Osteocyte (in vitro differentiated cells): Measurements from ENCODE around the gene SMURF1. TPM values are rescaled to one million over a fixed set of nuclear protein-coding genes. Genes with fewer than 3 reads are reported as not detected.

Experiments
- DNase-seq: peaks from one replicate; pipeline ENCODE4 v3.0.0; 2021; ENCODE audit warnings: mixed read lengths; ENCODE audit not compliant: unreplicated experiment; ENCODE audit errors: extremely low spot score
- H3K27ac Mint-ChIP-seq: one replicate; pipeline ENCODE4 v1.8.0; 2021; ENCODE audit warnings: mild to moderate bottlenecking, mixed read lengths; ENCODE audit not compliant: unreplicated experiment
- H3K27me3 Mint-ChIP-seq: one replicate; pipeline ENCODE4 v1.8.0; 2021; ENCODE audit warnings: mixed read lengths; ENCODE audit not compliant: unreplicated experiment
- H3K36me3 Mint-ChIP-seq: one replicate; pipeline ENCODE4 v1.8.0; 2021; ENCODE audit warnings: mixed read lengths; ENCODE audit not compliant: unreplicated experiment
- H3K4me1 Mint-ChIP-seq: one replicate; pipeline ENCODE4 v1.8.0; 2021; ENCODE audit warnings: mixed read lengths; ENCODE audit not compliant: unreplicated experiment
- H3K4me3 Mint-ChIP-seq: one replicate; pipeline ENCODE4 v1.8.0; 2021; ENCODE audit warnings: mild to moderate bottlenecking, moderate library complexity, mixed read lengths; ENCODE audit not compliant: unreplicated experiment
- H3K9me3 Mint-ChIP-seq: one replicate; pipeline ENCODE4 v1.8.0; 2021; ENCODE audit warnings: mixed read lengths; ENCODE audit not compliant: unreplicated experiment
- CTCF ChIP-seq: fragments of 200-600 bp; sonication (generic); IDR thresholded peaks from 2 replicates; pipeline ENCODE4 v1.5.0; 2021; ENCODE audit warnings: antibody characterized with exemption, mild to moderate bottlenecking, moderate library complexity
- total RNA-seq: library from RNA; stranded (reverse); gene quantifications from 2 replicates; pipeline ENCODE4 v1.2.1, GENCODE V29; 2021

Gene SMURF1
- total RNA-seq, 1 donor from 2014 or later, result 24.1 TPM

DNA sequence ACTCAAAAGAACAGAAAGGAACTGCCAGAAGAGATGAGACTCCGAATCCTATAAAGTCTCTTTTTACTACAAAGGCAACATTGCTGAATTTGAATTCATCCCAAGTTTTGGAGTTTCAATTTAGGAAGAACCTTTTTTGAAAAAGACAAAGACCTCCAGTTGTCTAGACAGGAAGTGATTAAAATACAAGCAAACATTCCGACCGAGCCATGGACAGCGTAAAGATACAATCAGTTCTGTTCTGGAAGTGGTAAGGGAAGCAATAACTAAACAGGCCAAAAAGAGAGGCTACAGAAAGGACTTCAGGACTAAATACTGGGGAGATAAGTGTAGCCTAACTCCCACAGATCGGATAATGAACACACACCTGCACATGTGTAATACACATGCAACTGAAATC is 101.0 kb downstream of the SMURF1 start:
- Mint-ChIP-seq H3K4me3 (no peak overlapping the region), H3K4me1 (peaks cover 27% of the 10 kb centered on the region), H3K36me3 (peaks cover 54% of the 10 kb centered on the region), H3K9me3 (no peaks in the 10 kb centered on the region), H3K27me3 (no peaks in the 10 kb centered on the region), H3K27ac (peak overlapping the region; percentile 73)
- DNase-seq, result no peak
- TF ChIP-seq CTCF, result no peak

GRCh38 chr7:99041526-99041925 is 102.4 kb downstream of the SMURF1 start:
- Mint-ChIP-seq H3K9me3 (no peaks in the 10 kb centered on the region), H3K27me3 (no peaks in the 10 kb centered on the region), H3K4me1 (peaks cover 30% of the 10 kb centered on the region), H3K4me3 (no peak overlapping the region), H3K36me3 (peaks cover 54% of the 10 kb centered on the region), H3K27ac (no peak overlapping the region)
- peak; percentile 75 for DNase-seq
- TF ChIP-seq CTCF, result no peak

- peaks cover 30% of the 10 kb centered on the region for H3K4me1 Mint-ChIP-seq
- H3K36me3 Mint-ChIP-seq, result peaks cover 58% of the 10 kb centered on the region
- no peaks in the 10 kb centered on the region for H3K9me3 Mint-ChIP-seq
- DNase-seq, result peak; percentile 90
- H3K27me3 Mint-ChIP-seq, result no peaks in the 10 kb centered on the region
- peak; percentile 86 for TF ChIP-seq CTCF
- H3K4me3 Mint-ChIP-seq, result no peak overlapping the region
- peak overlapping the region; percentile 78 for H3K27ac Mint-ChIP-seq
Observed at GRCh38 chr7:99040104-99040958, 103.6 kb downstream of the SMURF1 start.

DNA sequence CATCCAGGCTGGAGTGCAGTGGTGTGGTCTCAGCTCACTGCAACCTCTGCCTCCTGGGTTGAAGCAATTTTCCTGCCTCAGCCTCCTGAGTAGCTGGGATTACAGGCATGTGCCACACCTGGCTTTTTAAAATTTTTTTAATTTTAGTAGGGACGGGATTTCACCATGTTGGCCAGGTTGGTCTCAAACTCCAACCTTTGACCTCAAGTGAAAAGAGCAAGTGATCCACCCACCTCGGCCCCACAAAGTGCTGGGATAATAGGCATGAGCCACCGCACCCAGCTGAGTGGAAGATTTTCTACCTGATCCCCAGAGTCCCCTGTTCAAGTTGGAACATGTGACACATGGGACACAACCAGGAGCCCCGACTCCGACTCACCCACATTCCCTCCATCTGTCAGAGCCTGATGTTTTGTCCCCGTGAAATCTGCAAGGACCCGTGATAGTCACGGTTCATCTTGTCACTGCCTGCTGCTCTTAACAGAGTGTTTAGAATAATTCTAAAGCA is 104.5 kb downstream of the SMURF1 start:
- Mint-ChIP-seq H3K4me3 (no peak overlapping the region), H3K4me1 (peaks cover 30% of the 10 kb centered on the region), H3K27me3 (no peaks in the 10 kb centered on the region)

More for the DNA sequence above, 104.5 kb downstream of the SMURF1 start:
- no peak for DNase-seq
- no peaks in the 10 kb centered on the region for H3K9me3 Mint-ChIP-seq
- peaks cover 65% of the 10 kb centered on the region for H3K36me3 Mint-ChIP-seq
- H3K27ac Mint-ChIP-seq, result no peak overlapping the region
- TF ChIP-seq CTCF, result no peak
